ENCODE measurements around the gene POU2F3. TPM values are rescaled to one million over a fixed set of nuclear protein-coding genes. Genes with fewer than 3 reads are reported as not detected.

Gene POU2F3
- total RNA-seq, 1 experiment from 2014 or later = 0.62 TPM

- H3K4me1 ChIP-seq (ENCODE audit: insufficient read depth, low read length) = peaks cover 53% of the 10 kb centered on the region
- DNase-seq = no peak
- CTCF ChIA-PET = no interaction called here
Measured at GRCh38 chr11:120330045-120330444, 90.1 kb downstream of the POU2F3 start.

GRCh38 chr11:120331301-120331996 lies 91.5 kb downstream of the POU2F3 start:
- no peak overlapping the region for H2AFZ ChIP-seq (ENCODE audit: low read length)

More at GRCh38 chr11:120330045-120330444, 90.1 kb downstream of the POU2F3 start:
- Histone ChIP-seq H3K79me2 (ENCODE audit: low read length) (peaks cover 11% of the 10 kb centered on the region), H2AFZ (ENCODE audit: low read length) (no peak overlapping the region), H3K4me3 (ENCODE audit: low read length) (no peak overlapping the region), H3K9me2 (replicated peaks; ENCODE audit: low read length) (no peaks in the 10 kb centered on the region), H3K36me3 (ENCODE audit: low read depth, low read length) (peaks cover 4% of the 10 kb centered on the region; the same call in 1 of the 2 replicates), H4K20me1 (ENCODE audit: low read length) (no peaks in the 10 kb centered on the region), H3K9ac (ENCODE audit: low read length) (no peak overlapping the region), H3K9me3 (ENCODE audit: low read length) (no peaks in the 10 kb centered on the region), H3K27me3 (ENCODE audit: low read length) (no peaks in the 10 kb centered on the region), H3K4me2 (ENCODE audit: low read length) (no peak overlapping the region), H3K27ac (ENCODE audit: low read length) (no peak overlapping the region), H3F3A (ENCODE audit: low read length, unreplicated experiment) (peaks cover 7% of the 10 kb centered on the region)
- intact Hi-C loops (cut with micrococcal nuclease) = loop anchor here (2.0 kb wide), 1 partner anchor 23 kb away; no protein-coding TSS in a partner anchor
- BruUV-seq (replicated peaks) = no TSS peak
- TF ChIP-seq EZH2phosphoT487 (IDR thresholded peaks at IDR 0.05; ENCODE audit: borderline replicate concordance, low read length) (no peak), EZH2 (IDR thresholded peaks at IDR 0.05; ENCODE audit: low read length, unreplicated experiment) (no peak), CTCF (conservative IDR thresholded peaks at IDR 0.05; ENCODE audit: low read depth, low read length) (no peak)
- POLR2A ChIA-PET (ENCODE audit: unreplicated experiment) = no interaction called here
- no peak for ATAC-seq

More at GRCh38 chr11:120331301-120331996, 91.5 kb downstream of the POU2F3 start:
- no peaks in the 10 kb centered on the region for H3K9me3 ChIP-seq (ENCODE audit: low read length)
- no peaks in the 10 kb centered on the region for H3K27me3 ChIP-seq (ENCODE audit: low read length)
- intact Hi-C loops (cut with micrococcal nuclease) = loop anchor here (2.0 kb wide), 1 partner anchor 25 kb away; no protein-coding TSS in a partner anchor
- TF ChIP-seq CTCF (conservative IDR thresholded peaks at IDR 0.05; ENCODE audit: low read depth, low read length) (no peak), EZH2phosphoT487 (IDR thresholded peaks at IDR 0.05; ENCODE audit: borderline replicate concordance, low read length) (no peak), EZH2 (IDR thresholded peaks at IDR 0.05; ENCODE audit: low read length, unreplicated experiment) (no peak)
- H4K20me1 ChIP-seq (ENCODE audit: low read length) = no peaks in the 10 kb centered on the region
- peaks cover 49% of the 10 kb centered on the region for H3K4me1 ChIP-seq (ENCODE audit: insufficient read depth, low read length)
- peak overlapping the region; percentile 66 for H3K4me2 ChIP-seq (ENCODE audit: low read length)
- H3K79me2 ChIP-seq (ENCODE audit: low read length) = peaks cover 3% of the 10 kb centered on the region; the same call in 1 of the 2 replicates
- ChIA-PET POLR2A (ENCODE audit: unreplicated experiment) (no interaction called here), CTCF (no interaction called here)
- H3K27ac ChIP-seq (ENCODE audit: low read length) = peak overlapping the region; percentile 38
- BruUV-seq (replicated peaks) = no TSS peak
- peaks cover 9% of the 10 kb centered on the region for H3F3A ChIP-seq (ENCODE audit: low read length, unreplicated experiment)
- peak; percentile 43 for ATAC-seq
- no peaks in the 10 kb centered on the region for H3K9me2 ChIP-seq (replicated peaks; ENCODE audit: low read length)
- peak overlapping the region; percentile 15; the same call in 1 of the 2 replicates for H3K4me3 ChIP-seq (ENCODE audit: low read length)
- H3K36me3 ChIP-seq (ENCODE audit: low read depth, low read length) = peaks cover 4% of the 10 kb centered on the region; the same call in 1 of the 2 replicates
- no peak overlapping the region for H3K9ac ChIP-seq (ENCODE audit: low read length)
- peak; percentile 95 for DNase-seq
